GM21515 (cell line): ENCODE results near the gene SIRT2.

Experiments
- ATAC-seq: cut with Tn5 transposase; IDR thresholded peaks from one replicate; pipeline ENCODE4 v1.9.1; 2021; ENCODE audit not compliant: unreplicated experiment

The SIRT2 gene

DNA sequence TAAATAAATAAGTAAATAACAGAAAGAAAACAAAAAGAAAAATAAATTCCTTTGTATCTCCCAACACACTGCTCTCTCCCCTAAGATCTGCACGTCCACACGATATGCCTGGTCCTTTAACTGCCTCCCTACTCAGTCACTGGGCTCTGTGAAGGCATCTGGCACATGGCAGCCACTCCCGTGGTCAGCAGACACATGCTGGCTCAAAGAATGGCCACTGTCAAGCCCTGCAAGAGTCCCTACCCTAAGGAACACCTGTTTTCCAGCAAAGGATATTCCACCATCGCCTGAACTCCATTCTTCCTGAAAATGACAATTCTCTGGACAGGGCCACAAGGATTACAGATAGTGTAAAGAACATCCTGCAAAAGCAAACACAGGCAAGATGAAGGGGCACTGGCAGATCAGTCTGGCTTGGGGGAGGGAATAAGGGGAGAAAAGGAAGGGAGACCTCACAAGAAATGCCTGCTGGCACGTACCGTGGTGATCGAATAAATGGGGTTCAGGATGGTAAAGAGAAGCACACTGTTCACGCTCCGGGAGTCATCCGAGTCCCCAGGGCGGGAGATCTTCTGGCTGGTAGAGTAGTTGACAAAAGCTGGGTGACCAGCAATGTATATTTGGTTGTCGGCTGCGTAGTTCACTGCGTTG, 53.9 kb downstream of the SIRT2 start:
- ATAC-seq: no peak

DNA sequence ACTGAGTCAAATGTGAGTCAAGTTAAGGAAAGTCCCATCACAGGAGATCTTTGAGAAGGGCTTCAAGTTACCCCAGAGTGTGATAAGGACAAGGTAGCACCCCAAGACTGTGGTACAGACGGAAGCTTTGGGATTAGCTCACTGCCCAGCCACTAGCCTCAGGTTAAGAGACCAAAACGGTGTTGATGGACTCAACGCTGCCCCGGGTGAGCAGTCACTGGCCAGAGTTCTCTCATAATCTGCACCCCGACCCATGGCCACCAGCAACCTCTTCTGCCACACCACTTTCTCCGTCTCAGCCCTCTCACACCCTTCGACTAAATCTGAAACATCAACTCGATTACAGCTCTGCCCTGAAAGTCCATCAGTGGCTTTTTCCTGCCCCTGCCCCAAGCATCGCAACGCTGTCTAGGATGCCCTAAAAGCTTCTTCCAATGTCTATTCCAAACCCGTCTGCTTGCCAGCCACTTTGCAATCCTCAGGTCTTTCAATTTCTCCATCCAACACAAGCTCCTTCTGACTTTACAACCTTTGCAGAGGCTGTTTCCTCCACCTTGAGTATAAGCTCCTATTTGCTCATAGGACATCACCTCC, 55.2 kb downstream of the SIRT2 start:
- ATAC-seq: no peak

DNA sequence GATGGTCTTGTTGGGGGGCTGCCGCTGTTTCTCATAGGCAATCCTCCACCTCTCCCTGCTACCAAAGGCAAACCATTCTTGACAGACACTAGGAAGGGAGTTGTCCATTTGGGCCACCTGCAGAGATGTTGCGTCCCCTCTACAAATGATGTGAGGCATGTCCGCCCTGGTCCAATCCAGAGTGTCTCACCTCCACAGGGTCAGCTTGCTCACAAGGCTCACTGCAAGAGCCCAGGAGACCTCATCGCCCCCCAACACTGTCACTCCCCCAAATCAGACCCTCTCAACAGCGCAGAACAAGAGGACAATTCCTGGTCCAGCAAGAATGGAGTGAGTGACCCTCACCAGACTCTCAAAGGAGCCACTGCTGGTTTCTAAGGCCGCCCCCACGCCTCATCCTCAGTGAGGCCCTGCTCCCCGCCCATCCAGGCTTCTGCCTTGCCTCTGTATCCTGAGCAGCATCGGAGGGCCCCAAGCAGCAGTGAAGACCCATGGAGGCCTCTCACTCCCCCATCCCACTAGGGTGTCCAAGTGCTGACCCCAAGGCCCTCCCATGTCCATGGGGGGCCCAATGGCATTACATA, 56.2 kb downstream of the SIRT2 start:
- ATAC-seq: no peak

DNA sequence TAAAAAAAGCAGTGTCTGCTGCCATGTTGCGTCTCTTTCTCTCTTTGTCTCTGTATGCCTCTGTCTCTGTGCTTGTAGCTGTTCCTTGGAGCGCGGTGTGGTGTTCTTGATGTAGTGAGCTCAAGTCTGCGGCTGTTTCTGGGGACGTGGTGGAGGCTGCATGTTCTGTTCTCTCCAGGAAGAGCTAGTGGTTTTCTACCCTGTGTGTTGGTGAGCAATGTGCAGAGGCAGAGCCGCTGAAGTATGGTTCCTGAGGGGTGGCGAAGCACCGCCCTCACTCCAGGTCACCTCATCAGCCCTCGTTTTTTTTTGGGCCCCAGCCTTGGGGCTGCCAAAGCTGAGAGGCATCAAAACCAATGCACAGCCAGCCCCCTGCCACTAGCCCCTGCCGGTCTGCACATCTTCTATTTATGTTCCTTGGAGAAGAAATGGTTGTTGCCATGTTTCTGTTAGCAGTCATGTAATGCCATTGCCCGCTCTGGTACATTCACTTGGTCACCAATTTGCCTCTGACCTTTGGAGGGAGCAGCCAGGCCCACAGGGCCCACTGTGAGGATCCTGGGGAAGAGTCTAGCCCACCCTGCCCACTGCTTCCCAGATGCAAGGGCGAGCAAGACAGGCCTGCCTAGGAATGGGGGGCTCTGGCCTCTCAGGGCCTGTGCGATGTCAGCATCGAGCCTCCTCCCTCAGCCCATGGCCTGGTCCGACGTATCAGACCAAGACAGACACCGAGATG, 56.8 kb downstream of the SIRT2 start:
- ATAC-seq: no peak

DNA sequence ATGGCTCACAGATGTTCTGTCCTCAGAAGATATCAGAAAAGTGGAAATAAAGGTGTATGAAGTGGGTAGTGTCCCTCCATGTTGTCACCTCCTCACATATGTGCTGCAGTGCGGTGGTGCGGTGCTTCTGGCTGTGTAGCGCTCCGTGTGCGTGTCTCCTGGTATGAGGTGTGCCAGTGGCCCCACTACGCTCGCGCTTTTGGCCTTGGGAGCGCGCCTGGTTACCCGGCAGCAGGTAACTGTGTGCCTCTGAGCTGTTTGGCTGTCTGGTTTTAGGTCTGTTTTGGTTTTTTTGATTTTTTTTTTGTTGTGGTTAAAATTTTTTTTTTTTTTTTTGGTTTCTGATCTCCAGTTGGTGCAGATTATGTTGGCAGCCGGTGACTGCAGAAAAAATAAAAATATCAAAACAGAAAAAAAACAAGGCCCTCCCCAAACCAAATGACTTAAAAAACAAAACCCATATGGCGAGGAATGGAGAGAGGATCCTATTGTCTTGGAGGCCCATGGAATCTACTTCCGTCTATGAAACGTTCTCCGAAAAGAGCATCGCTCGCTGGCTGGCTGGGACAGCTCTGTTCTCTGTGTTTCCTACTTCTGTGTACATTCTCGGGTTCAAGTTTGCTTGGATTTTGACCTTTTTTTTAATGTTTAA, 57.5 kb downstream of the SIRT2 start:
- ATAC-seq: no peak

DNA sequence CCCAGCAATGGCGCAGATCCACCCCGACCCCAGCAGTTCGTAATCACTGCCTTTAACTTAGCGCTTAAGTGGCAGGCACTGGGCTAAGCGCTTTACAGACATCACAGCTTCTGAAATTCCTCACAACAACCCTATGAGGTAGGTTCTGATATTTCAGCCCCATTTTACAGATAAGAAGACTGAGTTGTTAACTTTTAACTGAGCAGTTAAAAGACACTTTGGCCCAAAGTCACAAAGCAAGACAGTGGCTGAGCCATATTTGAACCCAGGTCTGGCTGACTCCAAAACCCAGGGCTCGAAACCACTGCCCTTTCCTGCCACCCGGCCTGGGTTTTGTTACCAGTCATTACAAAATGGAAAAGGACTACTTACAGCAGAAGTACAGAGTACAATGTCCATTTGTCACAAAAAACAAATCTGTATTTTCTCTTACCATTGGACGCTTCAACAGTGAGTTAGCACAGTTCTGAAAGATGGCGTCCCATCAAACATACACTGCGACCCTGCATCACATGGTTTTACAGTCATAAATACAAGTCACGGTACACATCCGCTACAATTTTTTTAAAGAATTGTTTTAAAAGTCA, 58.1 kb downstream of the SIRT2 start:
- ATAC-seq: no peak

DNA sequence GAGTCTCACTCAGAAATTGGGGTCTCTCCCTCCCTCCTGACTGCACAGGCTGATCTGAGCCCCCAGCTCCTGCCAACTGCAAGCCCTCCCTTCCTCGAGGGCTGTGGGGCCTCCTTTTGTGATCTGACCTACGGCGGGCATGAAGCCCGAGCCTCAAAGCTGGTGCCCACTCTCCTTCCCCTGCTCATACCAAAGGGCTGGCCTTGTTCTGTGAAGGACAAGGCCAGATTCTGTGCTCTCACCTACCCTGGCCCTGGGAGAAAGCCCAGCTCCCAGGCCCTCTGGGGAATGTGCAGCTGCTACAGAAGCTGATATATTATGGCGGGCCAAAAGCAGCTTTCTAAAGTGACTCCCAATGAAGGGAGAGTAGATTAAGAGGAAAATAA, 58.8 kb downstream of the SIRT2 start:
- no peak for ATAC-seq

DNA sequence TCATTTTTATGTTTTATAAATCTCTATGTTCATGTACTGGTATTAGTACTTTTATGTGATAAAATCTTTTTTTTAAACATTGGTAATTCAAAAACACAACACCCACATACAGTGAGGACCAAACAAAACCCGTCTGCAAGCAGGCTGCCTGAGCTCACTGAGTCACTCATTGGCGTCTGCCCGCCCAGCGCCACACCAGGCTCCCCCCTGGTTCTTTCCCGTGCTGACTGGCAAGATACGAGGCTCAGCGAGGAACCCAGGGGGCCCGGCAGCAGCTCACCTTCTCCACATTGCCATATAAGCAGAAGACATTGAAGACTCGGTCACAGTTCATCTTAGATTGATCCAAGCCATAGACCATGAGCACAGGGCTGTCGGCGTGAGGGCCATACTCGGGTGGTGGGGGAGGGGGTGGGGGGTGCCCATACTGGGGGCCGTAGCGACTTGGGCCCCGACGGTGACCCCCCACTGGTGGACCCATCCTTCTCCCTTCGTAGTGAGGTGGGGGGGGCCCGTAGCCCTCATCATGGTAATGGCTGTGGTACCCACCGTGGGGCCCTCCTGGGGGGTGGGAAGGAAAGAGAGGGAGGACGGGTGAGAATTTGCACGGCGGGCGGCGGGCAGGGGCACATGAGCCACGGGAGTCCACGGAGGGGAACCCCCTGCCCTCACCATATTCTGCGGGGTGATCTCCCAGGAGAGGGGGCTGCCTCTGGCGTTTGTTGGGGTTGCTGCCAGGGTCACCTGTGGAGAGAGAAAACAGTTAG, 59.4 kb downstream of the SIRT2 start:
- ATAC-seq: no peak

DNA sequence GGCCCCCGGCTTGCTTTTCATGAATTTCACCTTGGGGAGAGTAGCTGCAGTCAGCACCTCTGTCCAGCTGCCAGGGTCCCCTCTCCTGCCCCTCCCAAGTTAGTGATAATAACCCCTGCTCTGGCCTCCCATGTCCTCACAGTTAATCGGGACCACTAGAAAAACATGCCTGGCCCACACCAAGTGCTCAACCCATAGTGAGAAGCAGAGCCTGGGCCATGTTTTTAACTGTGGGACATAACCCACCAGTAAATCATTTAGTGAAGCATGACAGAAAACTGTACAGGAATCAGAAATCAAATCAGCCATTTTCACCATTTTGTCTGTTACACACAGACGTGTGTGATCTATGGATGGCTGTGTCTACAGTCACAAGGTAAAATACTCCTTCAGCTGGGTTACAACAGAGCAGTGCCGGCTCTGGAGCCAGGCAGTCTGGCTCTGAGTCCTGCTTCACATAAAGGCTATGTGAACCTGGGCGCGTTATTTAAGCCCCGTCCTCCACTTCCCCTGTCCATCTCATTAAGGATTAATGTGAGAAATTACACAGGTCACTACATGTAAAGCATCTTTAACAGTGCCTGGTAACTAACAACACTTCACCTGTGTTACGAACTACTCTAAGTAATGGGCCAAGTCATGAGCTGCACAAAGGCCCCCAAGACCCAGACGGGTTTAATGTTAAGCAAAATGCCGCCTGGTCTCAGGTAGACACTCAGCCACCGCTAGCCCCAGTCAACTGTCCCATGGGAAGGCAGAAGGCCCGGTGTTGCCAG, 60.2 kb downstream of the SIRT2 start:
- no peak for ATAC-seq

DNA sequence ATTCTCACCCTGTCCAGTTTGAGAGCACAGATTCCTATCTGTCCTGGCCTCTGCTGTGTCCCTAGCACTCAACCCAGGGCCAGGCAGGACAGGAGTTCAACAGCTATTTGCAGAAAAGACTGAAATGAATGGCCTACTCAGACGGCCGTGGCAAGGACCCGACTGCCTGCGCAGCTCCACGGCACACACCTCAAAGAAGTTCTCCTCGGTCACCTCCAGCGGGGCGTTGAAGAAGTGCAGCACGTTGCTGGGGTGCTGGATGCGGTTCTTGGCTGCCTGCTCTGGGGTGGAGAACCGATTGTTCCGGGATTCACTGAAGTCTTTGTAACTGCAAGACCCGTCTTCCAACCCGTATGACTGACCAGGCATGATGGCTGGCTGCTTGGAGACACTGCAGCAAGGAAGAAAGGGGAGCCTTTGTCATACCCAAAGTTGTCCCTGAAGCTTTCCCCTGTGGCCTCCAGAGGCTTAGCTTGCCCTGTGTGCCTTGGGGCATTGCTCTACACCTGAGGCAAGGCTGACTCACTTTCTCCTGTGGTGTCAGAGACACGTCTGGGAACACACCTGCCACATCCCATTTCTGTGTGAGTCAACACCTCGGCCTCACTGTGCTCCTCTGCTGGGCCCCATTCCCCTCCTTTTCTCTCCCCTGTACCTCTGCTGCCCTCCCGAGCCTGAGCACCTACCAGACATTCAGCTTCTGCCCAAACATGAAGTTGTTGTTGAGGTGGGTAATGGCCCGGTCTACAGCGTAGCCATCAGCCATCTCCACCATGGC, 61.0 kb downstream of the SIRT2 start:
- no peak for ATAC-seq

DNA sequence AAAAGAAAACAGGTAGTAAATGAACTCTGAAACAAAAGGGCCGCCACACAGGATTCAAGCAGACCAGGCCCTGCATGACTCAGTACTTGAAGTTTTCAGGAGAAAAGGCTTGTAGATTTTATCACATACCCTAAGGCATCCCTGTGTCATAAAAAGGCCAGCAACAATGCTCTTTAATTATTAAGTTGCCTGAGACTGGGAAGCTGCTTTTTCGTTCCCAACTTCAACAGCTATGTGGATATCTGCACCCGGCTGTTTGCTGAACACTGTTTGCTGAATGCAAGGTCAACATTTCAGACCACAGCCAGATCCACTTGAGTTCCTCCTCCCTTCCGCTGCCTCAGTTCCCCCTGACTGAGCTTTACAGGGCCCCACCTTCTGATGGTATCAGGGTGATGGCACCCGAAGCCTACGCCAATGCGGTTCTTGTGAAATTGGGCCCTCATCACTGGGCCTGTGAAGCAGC, 61.7 kb downstream of the SIRT2 start:
- no peak for ATAC-seq

DNA sequence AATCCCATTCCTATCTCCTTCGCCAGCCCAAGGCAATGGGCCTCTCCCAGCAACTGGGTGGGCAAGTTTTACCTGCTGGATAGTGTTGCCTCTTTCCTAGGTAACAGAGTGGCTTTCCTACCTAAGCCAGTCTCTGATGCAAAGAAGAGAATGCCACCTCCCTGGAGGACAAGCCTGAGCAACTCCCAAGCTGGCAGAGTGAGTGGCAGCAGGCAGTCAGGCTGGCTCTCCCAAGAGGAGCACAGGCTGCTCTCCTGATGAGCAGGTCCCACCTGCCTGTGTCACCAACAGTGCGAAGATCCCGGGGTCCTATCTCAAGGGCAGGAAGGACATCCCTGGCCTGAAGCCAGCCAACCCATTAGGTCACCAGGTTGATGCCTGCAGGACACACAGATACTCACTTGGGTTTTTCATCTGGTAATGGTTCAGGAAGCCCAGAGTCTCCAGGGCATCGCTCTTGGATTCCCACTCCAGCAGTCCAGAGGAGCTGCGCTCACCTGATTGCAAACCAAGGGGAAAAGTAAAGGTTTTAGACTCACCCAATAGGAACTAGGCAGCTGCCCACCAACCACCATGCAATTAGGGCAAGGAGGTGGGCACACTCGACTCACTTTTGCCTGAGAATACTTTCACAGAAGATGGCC, 62.3 kb downstream of the SIRT2 start:
- no peak for ATAC-seq

DNA sequence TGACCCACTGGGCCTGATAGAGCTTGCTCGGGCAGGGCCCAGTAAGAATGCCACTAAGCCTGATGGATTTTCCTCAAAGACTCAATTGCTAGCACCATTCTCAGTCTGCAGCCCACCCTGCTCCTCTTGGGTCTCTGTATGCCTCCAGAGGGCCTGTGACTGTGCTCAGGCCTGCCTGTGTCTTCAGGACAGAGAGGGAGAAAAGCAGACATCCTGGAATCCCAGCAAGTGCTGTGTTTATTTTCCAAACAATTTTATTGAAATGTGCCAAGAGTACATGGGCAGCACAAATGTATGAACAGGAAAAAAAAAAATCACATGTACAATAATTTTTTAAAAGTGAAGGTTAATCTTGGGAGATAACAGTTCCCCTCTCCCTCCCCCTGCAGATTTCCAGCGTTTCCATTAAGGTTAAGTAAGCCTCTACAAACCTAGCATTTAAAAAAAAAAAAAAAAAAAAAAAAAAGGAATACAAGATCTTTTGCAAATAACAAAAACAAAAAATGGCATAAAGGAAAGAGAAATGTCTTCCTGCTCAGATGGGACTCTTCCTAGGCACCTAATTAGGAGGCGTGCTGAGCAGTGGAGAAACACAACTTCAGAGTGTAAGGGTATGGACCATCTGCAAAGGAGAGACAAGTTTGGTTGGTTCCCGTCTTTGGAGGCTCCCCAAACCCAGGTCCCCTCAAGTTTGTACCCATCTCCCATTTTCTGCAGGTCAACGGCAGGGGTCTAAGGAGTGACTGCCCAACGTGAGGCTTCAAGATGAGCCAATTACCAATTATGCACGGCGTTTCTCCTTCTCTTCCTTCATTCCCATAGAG, 63.0 kb downstream of the SIRT2 start:
- no peak for ATAC-seq

DNA sequence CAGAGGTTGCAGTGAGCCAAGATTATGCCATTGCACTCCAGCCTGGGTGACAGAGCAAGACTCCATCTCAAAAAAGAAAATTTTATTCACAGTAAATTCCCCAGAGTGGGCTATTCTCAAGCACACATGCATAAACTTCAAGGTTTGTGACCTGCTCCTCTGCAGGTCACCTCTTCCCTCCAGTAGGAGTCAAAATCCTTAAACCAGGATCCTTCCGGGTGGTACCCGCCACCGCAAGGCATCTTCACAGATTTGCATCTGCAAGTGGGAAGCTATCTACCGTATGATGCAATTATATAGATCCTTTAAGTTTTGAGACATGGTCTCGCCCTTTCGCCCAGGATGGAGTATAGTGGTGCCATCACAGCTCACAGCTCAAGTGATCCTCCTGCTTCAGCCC, 64.8 kb downstream of the SIRT2 start:
- ATAC-seq: no peak

DNA sequence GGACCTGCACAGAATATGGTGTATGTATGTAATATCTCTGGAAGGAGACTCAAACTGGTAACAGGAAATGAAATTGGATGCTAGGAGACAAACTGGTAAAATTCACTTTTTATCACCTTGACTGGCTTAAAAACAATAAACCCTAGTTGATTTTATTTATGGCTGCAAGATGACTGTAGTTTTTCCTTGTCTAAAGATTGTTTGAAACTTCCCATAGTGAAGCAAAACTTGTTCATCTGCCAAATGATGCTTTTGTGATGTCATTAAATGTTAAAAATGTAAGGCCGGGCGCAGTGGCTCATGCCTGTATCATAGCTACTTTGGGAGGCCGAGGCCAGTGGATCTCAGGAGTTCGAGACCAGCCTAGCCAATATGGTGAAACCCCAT, 65.3 kb downstream of the SIRT2 start:
- ATAC-seq: no peak

DNA sequence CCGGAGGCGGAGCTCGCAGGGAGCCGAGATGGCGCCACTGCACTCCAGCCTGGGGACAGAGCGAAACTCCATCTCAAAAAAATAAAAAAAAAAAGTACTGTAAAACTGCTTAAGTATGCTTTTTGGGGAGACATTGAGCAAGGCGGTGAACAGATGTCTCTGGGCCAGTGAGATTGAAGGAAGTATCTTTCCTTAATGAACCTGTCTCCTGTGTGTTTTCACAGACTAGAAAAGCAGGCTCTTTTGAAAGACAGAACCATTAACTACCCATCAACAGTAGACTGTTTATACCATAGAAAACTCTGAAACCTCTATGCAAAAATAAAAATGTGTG, 66.4 kb downstream of the SIRT2 start:
- no peak for ATAC-seq

DNA sequence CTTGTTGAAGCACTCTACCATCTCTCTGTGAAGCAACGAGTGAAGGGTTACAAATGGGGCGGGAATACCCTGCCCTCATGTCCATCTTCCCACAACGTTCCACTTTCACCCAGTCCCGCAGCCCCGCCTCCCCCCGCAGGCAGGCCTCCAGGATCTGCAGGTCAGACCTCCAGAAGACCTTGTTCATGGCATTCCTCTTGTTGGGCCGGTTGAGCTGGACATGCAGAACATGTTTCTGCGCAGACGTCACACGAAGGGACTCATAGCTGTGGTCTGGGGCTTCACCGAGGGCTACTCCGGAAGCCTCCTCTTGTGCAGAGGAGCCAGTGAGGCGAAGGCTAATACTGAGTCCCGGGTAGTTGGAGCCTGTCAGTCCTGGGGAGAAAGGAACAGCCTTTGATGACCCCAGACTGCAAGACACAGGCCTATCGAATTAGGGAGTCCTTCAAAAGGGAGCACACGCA, 68.2 kb downstream of the SIRT2 start:
- peak; percentile 33 for ATAC-seq
